Glutamatergic neuron (in vitro differentiated cells): Measurements from ENCODE around the gene HCN2. TPM values are rescaled to one million over a fixed set of nuclear protein-coding genes. Genes with fewer than 3 reads are reported as not detected.
"Not testable (repeated sequence)": the region's sequence is repeated elsewhere in the genome, so short reads cannot be mapped to it uniquely, and the experiment has no call there.

Experiments
- DNase-seq: peaks from one replicate; pipeline ENCODE4 v3.0.0; 2022
- H3K27ac Mint-ChIP-seq: one replicate; pipeline ENCODE4 v1.8.0; 2020; ENCODE audit warnings: mild to moderate bottlenecking, mixed read lengths, inconsistent platforms; ENCODE audit not compliant: unreplicated experiment
- H3K27me3 Mint-ChIP-seq: one replicate; pipeline ENCODE4 v1.8.0; 2020; ENCODE audit warnings: mild to moderate bottlenecking, moderate library complexity, mixed read lengths, inconsistent platforms; ENCODE audit not compliant: unreplicated experiment
- H3K36me3 Mint-ChIP-seq: one replicate; pipeline ENCODE4 v1.8.0; 2020; ENCODE audit warnings: mild to moderate bottlenecking, mixed read lengths, inconsistent platforms; ENCODE audit not compliant: unreplicated experiment
- H3K4me1 Mint-ChIP-seq: one replicate; pipeline ENCODE4 v1.8.0; 2020; ENCODE audit warnings: mild to moderate bottlenecking, low read depth, mixed read lengths, inconsistent platforms; ENCODE audit not compliant: unreplicated experiment
- H3K4me3 Mint-ChIP-seq: one replicate; pipeline ENCODE4 v1.8.0; 2020; ENCODE audit warnings: mild to moderate bottlenecking, mixed read lengths, inconsistent platforms; ENCODE audit not compliant: unreplicated experiment
- H3K9me3 Mint-ChIP-seq: one replicate; pipeline ENCODE4 v1.8.0; 2020; ENCODE audit warnings: mild to moderate bottlenecking, moderate library complexity, mixed read lengths, inconsistent platforms; ENCODE audit not compliant: unreplicated experiment
- total RNA-seq: library from RNA; stranded (reverse); fragmentation: NEBNext Ultra II Directional; extraction: Animal tissue kit (Norgen Biotek cat#: 25700); gene quantifications from one replicate; pipeline ENCODE4 v1.2.1, GENCODE V29; 2021; ENCODE audit not compliant: unreplicated experiment
- TF ChIP-seq, protein P1 (sequence below): fragments of 200-600 bp; sonication (generic); IDR thresholded peaks from one replicate; pipeline ENCODE4 v1.5.0; 2021; ENCODE audit not compliant: partially characterized antibody, unreplicated experiment

Gene HCN2
- total RNA-seq, 1 donor from 2014 or later: 33.2 TPM

DNA sequence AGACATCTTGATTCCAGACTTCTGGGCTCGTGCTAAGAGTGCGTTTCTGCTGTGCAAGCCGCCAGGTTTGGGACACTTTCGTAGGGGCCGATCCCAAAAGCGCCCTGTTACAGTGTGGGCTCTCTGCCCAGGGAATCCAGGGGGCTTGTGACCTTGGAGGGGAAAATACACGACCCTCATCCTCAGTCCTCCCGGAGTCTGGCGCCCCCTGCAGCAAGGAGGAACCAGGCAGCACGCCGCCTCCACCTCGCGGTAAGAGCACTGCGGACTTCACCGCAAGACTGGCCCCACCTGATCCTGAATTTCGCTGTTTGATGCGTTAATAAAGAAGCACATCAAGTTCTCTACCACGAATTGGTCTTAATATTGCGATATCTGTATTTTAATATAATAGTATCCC is 38.5 kb downstream of the HCN2 start:
- peaks cover 9% of the 10 kb centered on the region for H3K9me3 Mint-ChIP-seq
- peak; percentile 69 for DNase-seq
- no peak overlapping the region for H3K27ac Mint-ChIP-seq
- peaks cover 12% of the 10 kb centered on the region for H3K27me3 Mint-ChIP-seq
- H3K4me3 Mint-ChIP-seq: peak overlapping the region; percentile 49
- H3K4me1 Mint-ChIP-seq: peaks cover 19% of the 10 kb centered on the region
- TF ChIP-seq, protein P1, sequence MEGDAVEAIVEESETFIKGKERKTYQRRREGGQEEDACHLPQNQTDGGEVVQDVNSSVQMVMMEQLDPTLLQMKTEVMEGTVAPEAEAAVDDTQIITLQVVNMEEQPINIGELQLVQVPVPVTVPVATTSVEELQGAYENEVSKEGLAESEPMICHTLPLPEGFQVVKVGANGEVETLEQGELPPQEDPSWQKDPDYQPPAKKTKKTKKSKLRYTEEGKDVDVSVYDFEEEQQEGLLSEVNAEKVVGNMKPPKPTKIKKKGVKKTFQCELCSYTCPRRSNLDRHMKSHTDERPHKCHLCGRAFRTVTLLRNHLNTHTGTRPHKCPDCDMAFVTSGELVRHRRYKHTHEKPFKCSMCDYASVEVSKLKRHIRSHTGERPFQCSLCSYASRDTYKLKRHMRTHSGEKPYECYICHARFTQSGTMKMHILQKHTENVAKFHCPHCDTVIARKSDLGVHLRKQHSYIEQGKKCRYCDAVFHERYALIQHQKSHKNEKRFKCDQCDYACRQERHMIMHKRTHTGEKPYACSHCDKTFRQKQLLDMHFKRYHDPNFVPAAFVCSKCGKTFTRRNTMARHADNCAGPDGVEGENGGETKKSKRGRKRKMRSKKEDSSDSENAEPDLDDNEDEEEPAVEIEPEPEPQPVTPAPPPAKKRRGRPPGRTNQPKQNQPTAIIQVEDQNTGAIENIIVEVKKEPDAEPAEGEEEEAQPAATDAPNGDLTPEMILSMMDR: peak; percentile 67
- peaks cover 5% of the 10 kb centered on the region for H3K36me3 Mint-ChIP-seq

DNA sequence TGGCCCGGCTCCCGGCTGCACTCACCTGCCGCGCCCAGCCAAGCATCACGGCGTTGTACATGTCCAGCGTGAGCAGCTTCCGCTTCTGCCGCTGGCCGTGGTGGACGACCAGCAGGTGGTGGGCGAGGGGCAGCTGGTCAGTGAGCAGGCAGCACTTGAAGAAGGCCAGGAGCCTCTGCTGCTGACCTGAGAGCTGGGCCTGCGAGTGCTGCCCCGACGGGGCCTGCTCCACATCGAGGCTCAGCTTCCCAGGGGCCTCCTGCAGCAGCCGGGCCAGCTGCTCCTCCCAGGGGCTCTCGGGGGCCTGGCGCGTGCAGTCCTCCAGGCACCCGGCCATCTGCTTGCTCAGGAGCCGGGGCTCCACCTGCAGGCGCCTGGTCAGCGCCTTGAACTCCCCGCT is 39.8 kb downstream of the HCN2 start:
- Mint-ChIP-seq H3K4me3 (peak overlapping the region; percentile 65), H3K4me1 (peaks cover 19% of the 10 kb centered on the region), H3K27ac (peak overlapping the region; percentile 80)
- not testable (repeated sequence) for H3K36me3 Mint-ChIP-seq, H3K27me3 Mint-ChIP-seq, H3K9me3 Mint-ChIP-seq
- peak; percentile 50 for DNase-seq

DNA sequence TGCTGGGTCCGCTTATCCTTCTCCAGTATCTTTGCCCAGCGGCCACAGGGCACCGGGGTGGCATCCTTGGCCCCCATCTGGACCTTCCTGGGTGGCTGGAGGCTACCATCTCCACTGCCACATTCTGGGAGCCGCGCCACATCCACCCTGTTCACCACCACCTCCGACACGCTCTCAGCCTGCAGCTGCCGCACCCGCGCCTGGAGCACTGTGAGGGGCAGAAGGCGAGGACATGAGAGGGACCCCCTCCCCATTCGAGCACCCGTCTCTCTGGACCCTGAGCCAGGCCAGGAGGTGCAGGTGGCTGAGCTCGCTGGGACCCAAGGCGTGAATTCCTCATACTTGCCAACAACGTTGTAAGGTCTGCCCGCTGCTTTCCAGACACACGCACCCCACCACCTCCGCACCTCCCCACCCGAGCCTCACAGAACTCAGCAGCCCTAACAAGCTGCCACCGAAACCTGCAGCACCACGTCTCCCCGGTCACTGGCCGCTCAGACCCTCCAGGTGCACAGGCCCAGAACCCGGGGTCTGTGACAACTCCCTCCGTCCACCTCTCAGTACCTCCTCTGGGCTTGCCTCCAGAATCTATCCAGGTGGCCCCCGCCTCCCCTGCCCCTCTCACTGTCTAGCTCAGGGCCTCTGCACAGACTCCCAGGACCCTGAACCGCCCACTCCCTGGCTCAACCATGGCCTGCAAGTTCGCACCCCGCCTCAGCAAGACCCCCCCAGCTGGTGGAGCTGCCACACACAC is 40.5 kb downstream of the HCN2 start:
- peaks cover 7% of the 10 kb centered on the region for H3K27me3 Mint-ChIP-seq
- H3K4me3 Mint-ChIP-seq: peak overlapping the region; percentile 72
- peak overlapping the region; percentile 72 for H3K27ac Mint-ChIP-seq
- peaks cover 5% of the 10 kb centered on the region for H3K36me3 Mint-ChIP-seq
- TF ChIP-seq, protein P1: no peak
- H3K4me1 Mint-ChIP-seq: peaks cover 19% of the 10 kb centered on the region
- H3K9me3 Mint-ChIP-seq: peaks cover 8% of the 10 kb centered on the region
- no peak for DNase-seq

DNA sequence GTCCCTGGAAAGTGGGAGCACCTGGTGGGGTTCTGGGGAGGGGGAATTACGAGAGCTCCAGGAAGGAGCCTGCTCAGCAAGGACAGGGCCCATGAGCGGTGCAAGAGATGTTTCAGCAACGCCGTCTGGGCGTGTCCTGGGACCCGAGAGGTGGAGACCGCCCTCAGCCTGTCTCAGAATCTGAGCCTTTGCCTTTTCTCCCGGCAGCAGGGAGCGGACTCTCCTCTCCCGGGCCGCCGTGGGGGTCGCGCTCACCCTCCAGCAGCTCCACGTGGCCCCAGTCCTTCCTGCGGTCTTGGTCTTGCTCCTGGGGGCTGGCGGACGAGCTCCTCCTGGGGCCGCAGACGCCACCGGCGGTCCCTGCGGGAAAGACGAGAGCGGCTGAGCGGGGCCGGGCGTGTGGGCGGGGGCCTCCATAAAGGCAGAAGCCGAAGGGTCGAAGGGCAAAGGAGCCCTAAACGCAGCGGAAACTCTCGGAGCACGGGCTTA is 42.9 kb downstream of the HCN2 start:
- Mint-ChIP-seq H3K9me3 (peaks cover 6% of the 10 kb centered on the region), H3K36me3 (no peaks in the 10 kb centered on the region), H3K27ac (peak overlapping the region; percentile 57), H3K4me3 (peak overlapping the region; percentile 99), H3K27me3 (peaks cover 7% of the 10 kb centered on the region), H3K4me1 (peaks cover 15% of the 10 kb centered on the region)
- DNase-seq: peak; percentile 71
- TF ChIP-seq, protein P1: no peak

DNA sequence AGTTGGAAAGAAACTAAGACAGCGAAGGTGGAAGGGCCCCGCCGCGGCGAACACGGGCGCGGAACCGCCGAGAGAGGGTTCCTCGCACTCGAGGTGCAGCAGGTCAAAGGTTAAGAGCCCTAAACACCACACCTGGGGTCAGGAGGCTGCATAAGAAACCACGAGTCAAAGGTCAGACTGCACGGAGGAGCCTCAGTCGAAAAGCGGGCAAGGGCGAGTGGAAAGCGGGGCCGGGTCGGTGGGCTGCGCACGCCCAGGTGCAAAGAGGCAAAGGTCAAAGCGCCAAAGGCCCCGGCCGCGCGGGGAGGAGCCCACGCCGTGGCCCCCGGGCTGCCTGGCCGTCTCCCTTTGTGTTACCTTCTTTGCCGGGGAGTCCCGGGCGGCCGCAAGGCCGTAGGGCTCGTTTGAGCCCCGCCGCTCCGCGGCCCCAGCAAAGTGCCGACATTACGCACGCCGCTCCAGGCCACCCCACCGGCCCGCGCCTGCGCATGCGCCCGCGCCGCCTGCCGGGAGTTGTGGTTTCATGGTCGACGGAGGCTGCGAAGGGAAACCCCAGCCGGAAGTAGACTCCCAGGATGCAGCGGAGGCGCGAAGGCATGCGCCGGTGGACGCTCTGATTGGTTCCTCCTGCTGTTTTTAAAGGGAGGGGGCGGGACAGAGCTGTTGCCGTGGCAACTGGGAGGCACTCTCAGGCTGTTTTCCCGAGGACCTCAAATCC is 43.5 kb downstream of the HCN2 start, which contains the start of gene POLRMT:
POLRMT (minus strand) TSS at position 470 of the 718 bp plus-strand sequence; CDS start at position 445, 25 bp downstream.
- TF ChIP-seq, protein P1: no peak
- peak within 1 kb of the TSS; percentile 82 for H3K27ac Mint-ChIP-seq

More for the DNA sequence above, 43.5 kb downstream of the HCN2 start, which contains the start of gene POLRMT:
- H3K4me1 Mint-ChIP-seq: peaks cover 15% of the 10 kb centered on the region
- DNase-seq: peak; percentile 94
- peak within 1 kb of the TSS; percentile 99 for H3K4me3 Mint-ChIP-seq
- H3K36me3 Mint-ChIP-seq: no peaks in the 10 kb centered on the region
- H3K9me3 Mint-ChIP-seq: peaks cover 5% of the 10 kb centered on the region
- H3K27me3 Mint-ChIP-seq: peaks cover 7% of the 10 kb centered on the region
